Mucosa of descending colon (tissue), 3 donors: ENCODE data around the gene RABGEF1. TPM values are rescaled to one million over a fixed set of nuclear protein-coding genes. Genes with fewer than 3 reads are reported as not detected.
A peak's percentile ranks its signal among the peaks of the same experiment; 100 is the strongest.
"Not testable (repeated sequence)": the region's sequence is repeated elsewhere in the genome, so short reads cannot be mapped to it uniquely, and the experiment has no call there.

Experiments
- ATAC-seq: fragments of 200-7000 bp; cut with Tn5 transposase; one replicate; pipeline ENCODE4 v1.9.1; 2020; ENCODE audit warnings: mild to moderate bottlenecking, moderate library complexity
- DNase-seq, 3 donors: peaks; one replicate each; pipeline ENCODE4 v3.0.0-alpha.2; 2020
- H3K36me3 ChIP-seq: fragments of 200-600 bp; one replicate; pipeline ENCODE4 v1.8.0; 2021; ENCODE audit warnings: low read depth, mild to moderate bottlenecking
- H3K4me1 ChIP-seq: fragments of 200-600 bp; one replicate; pipeline ENCODE4 v1.8.0; 2021; ENCODE audit warnings: low read depth, mild to moderate bottlenecking
- H3K4me3 ChIP-seq: fragments of 200-600 bp; one replicate; pipeline ENCODE4 v1.8.0; 2021; ENCODE audit warnings: mild to moderate bottlenecking
- H3K9me3 ChIP-seq: fragments of 200-600 bp; one replicate; pipeline ENCODE4 v1.8.0; 2021; ENCODE audit warnings: mild to moderate bottlenecking
- intact Hi-C, 2 donors: fragments of 100-400 bp; cut with DNase I in 1 of 2; cut with micrococcal nuclease in 1 of 2; formaldehyde crosslinking; loops; one replicate each; pipeline versions ENCODE4 v1.11.0 to v1.11.1; 2022; cut with DNase I, micrococcal nuclease
- total RNA-seq, 3 donors: library from RNA; stranded (reverse); fragmentation: NEBNext Ultra II Directional in 2 of 3; extraction: Animal tissue kit (Norgen Biotek cat#: 25700) in 2 of 3; gene quantifications; one replicate each; pipeline versions ENCODE4 v1.2.1 to v1.2.4, GENCODE V29; 2021 to 2023
- TF ChIP-seq, protein P1 (sequence below): fragments of 200-600 bp; IDR thresholded peaks from one replicate; pipeline ENCODE4 v1.8.0; 2022; ENCODE audit warnings: antibody characterized with exemption, mild to moderate bottlenecking
- donor health status: DM: no; HTN: no; CAD: no; lungs with moderate emphysema.
- donor health status: DM: no; HTN: no; CAD: no.
- donor health status: DM: no; HTN: yes; CAD: no.

Gene RABGEF1
- total RNA-seq, 3 donors from 2014 or later, result 25.0 to 31.7 (median 26.9) TPM

DNA sequence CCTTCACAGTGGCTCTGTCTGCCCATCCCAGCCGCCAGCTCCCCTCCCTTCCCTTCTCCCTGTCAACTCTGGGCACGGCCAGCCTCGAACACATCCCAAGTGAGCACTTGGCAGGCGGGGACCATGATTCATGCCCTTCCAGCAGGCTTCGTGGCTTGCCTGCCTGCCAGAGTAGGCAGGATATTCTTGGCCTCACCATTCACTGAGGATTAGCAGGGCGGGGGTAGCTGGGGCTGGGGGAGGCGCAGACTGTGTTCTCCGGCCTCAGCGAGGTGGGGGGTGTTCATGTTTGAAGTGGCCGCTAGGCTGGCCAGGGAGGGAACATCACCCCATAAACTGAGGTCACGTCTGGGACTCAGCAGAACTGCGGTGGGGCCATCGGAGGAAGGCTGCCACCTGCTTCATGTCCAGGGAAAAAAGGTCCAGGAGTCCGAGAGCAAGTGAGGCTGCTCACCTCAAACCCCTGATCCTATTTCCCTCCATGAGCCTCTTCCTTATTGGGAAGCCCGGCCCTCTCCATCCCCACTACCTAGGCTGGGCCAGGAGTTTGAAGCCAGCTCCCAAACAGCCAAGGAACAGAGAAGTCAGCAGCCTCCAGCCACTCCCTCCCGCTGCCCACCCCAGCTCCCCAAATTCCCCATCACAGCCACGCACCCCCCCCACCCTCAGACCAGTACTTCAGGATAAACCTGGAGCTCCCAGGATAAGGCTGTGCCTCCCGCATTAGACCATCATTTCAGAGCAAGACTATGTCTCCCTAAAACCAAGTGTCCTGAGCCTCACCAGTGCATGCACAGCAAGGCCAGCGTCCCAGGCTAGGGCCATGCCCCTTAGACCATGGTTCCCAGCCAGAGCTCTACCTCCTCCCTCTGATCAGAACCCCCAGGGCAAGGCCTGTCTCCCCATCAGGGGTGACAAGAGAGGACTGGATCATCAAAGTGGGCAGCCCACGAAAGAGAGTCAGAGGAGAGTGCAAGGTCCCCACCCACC, 42.8 kb upstream of the RABGEF1 start:
- ATAC-seq, result peak; percentile 36
- intact Hi-C loops, result no loop called here
- H3K4me3 ChIP-seq, result no peak overlapping the region
- no peaks in the 10 kb centered on the region for H3K4me1 ChIP-seq
- H3K36me3 ChIP-seq, result no peaks in the 10 kb centered on the region
- no peak for DNase-seq
- H3K9me3 ChIP-seq, result no peaks in the 10 kb centered on the region
- TF ChIP-seq, protein P1, sequence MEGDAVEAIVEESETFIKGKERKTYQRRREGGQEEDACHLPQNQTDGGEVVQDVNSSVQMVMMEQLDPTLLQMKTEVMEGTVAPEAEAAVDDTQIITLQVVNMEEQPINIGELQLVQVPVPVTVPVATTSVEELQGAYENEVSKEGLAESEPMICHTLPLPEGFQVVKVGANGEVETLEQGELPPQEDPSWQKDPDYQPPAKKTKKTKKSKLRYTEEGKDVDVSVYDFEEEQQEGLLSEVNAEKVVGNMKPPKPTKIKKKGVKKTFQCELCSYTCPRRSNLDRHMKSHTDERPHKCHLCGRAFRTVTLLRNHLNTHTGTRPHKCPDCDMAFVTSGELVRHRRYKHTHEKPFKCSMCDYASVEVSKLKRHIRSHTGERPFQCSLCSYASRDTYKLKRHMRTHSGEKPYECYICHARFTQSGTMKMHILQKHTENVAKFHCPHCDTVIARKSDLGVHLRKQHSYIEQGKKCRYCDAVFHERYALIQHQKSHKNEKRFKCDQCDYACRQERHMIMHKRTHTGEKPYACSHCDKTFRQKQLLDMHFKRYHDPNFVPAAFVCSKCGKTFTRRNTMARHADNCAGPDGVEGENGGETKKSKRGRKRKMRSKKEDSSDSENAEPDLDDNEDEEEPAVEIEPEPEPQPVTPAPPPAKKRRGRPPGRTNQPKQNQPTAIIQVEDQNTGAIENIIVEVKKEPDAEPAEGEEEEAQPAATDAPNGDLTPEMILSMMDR, result no peak

DNA sequence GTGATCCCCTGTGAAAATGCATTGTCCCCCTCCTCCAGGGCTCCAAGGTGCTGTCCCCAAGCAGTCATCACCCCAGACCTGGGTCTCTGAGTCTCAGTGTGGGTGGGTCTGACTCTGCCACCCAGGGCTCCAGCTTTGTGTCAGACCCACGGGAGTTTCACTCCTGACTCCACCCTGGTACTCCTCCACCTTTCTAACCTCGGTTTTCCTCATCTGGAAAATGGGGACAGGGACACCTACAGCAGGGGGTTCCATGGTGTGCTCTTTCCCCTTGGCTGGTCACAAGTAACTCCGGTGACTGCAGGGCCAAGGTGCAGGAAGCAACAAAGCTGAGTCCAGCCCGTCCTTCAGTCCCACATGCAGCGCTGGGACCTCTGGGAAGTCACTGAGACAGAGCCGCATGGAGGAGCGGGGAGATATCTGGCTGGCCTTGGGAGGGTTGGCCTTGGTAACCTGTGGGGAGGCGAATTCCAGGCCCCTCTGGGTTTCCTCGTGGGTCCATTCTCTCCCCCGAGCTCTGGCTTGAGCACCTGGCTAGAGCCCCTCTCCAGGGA, 41.8 kb upstream of the RABGEF1 start:
- TF ChIP-seq, protein P1, result no peak
- Histone ChIP-seq H3K4me1 (no peaks in the 10 kb centered on the region), H3K36me3 (no peaks in the 10 kb centered on the region), H3K4me3 (no peak overlapping the region), H3K9me3 (no peaks in the 10 kb centered on the region)
- intact Hi-C loops, result no loop called here
- no peak for DNase-seq
- ATAC-seq, result no peak

DNA sequence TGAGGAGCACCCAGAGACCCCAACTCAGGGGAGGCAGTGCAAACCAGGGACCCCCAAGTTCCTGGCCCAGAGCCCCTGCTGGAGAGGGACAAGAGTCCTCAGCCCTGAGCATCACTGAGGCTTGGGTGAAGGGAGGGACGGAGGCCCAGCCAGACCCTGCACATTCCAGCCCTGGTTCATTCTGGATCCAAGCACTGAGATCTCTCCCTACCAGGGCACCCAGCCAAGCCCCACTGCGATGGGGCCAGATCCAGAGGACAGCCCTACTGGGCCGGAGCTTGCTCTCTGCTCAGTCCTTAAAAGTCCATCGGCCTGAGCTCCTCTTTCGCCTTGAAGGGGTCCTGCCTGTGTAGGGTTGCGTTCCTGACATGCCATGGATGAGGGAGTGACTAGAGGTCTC, 40.5 kb upstream of the RABGEF1 start:
- TF ChIP-seq, protein P1, result no peak
- ATAC-seq (peak; percentile 37), DNase-seq (peak in 1 of 3 donors; percentile 40)
- intact Hi-C loops, result no loop called here
- no peaks in the 10 kb centered on the region for H3K9me3 ChIP-seq
- no peaks in the 10 kb centered on the region for H3K36me3 ChIP-seq
- no peaks in the 10 kb centered on the region for H3K4me1 ChIP-seq
- H3K4me3 ChIP-seq, result no peak overlapping the region

DNA sequence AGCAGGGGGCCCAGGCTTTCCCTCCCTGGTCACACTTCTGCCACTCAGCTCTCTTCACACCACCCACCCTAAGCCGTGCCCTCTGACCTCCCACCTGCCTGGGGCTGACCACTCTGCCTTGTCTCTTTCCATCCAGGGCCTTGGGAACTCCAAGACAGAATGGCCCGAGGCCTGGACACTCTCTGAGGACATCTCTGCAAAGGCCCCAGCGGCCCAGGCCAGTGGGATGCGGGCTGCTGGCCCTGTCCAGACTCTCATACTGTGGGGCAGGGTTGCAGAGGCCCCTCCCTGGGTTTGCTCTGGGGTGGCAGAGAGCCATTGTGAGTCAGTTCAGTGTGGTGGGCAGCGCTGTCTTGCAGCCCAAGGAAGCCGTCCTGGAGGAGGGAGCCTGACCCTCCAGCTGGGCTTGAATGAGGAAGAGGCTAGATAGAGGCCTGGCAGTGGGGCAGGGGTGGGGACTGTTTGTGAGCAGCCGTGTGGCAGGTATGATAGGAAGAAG, 39.9 kb upstream of the RABGEF1 start:
- intact Hi-C loops, result no loop called here
- TF ChIP-seq, protein P1, result no peak
- H3K4me1 ChIP-seq, result no peaks in the 10 kb centered on the region
- no peaks in the 10 kb centered on the region for H3K36me3 ChIP-seq
- no peak overlapping the region for H3K4me3 ChIP-seq
- ATAC-seq (no peak), DNase-seq (no peak)
- no peaks in the 10 kb centered on the region for H3K9me3 ChIP-seq

DNA sequence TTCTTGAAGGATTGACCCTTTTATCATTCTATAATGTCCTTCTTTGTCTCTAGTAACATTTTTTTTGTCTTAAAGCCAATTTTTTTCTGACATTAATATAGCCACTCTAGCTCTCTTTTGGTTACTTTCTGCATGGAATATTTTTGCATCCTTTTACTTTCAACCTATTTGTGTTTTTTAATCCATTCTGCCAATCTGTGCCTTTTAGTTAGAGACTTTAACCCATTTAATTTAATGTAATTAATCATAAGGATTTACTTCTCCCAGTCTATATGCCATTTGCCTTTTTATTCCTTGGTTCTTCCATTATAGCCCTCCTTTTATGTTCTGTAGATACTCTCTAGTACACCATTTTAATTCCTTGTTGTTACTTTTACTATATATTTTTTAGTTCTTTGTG, 32.7 kb upstream of the RABGEF1 start:
- intact Hi-C loops, result no loop called here
- TF ChIP-seq, protein P1, result no peak
- H3K4me1 ChIP-seq, result no peaks in the 10 kb centered on the region
- H3K9me3 ChIP-seq, result no peaks in the 10 kb centered on the region
- H3K36me3 ChIP-seq, result no peaks in the 10 kb centered on the region
- ATAC-seq, result no peak
- no peak overlapping the region for H3K4me3 ChIP-seq
- no peak for DNase-seq

DNA sequence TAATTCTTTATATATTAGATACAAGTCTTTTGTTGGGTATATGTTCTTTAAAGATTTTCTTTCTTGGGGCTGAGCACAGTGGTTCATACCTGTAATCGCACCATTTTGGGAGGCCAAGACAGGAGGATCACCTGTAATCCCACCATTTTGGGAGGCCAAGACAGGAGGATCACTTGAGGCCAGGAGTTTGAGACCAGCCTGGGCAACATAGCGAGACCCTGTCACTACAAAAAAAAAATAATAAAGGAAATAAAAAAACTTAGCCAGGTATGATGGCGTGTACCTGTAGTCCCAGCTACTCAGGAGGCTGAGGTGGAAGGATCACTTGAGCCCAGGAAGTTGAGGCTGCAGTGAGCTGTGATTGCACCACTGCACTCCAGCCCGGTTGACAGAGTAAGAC, 29.8 kb upstream of the RABGEF1 start:
- H3K4me3 ChIP-seq, DNase-seq, H3K36me3 ChIP-seq, H3K4me1 ChIP-seq, ATAC-seq, H3K9me3 ChIP-seq, intact Hi-C loops: not testable (repeated sequence)
